HG03457 (cell line): ENCODE results near the gene NPAS2.

Experiments
- ATAC-seq: cut with Tn5 transposase; IDR thresholded peaks from one replicate; pipeline ENCODE4 v1.9.1; 2021; ENCODE audit warnings: moderate number of reproducible peaks; ENCODE audit not compliant: unreplicated experiment

The NPAS2 gene

DNA sequence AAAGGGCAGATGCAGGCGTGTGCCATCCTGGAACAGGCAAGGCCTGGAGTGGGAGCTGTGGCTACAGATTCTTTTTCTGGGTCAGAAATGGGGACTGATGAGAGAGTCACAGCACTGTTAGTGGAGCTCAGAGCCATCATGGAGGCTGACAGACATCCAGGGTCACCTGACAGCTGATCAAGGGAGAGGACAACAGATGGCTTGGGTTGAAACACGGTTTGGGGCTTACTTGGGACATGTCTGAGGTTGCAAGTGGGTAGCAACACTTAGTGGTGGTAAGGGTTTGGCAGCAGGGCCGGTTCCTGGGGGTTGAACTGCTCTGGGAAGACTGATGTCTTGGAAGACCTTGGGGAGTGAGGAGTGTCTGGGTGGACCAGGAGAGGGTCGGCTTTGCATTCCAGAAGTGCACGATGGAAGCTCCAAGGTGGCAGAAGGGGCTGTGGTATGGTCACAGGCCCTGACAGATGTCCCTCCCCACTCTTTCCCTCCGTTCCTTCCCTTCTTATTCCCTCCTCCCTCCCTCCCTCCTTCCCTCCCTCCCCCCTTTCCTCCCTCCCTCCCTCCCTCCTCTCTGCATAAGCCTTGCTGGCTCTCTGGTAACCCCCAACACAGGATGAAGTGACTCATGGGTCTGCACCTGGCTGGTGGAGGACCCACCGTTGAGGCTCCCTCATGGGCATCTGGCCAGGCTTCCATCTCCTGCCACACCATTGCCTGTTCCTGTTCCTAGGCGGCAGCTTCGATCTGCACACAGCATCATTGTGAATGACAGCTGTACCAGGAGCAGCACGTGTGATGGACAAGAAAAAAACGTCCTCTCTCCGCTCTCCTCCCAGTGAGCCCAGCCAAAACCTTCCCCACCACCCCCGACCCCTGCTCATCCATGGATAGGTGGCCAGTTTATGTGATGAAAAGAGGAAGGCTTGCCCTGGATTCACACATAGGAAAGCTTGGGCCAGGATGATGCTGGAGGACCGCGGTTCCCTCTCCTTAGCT, 118.4 kb downstream of the NPAS2 start:
- no peak for ATAC-seq

DNA sequence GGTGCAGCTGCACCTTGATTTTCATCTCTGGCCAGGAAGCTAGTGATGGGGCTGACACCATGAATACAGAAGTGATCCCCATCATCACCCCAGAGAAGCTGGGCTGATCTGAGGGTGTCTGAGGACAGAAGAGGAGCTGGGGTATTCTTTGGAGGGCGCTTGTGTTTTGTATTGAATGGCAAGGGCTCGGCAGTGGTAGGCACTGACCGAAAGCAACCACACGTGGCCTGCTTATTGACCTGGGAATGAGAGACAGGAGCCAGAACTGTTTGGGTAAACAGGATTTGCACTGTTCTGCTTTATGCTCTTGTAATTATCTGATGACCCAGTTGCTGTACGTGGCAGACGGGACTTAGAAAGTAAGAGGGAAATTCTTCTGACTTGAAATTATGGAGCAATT, 119.5 kb downstream of the NPAS2 start:
- ATAC-seq, result no peak

- ATAC-seq, result no peak
These were observed 120.3 kb downstream of the NPAS2 start for GRCh38 chr2:100940240-100940639.

- no peak for ATAC-seq
These were observed 121.1 kb downstream of the NPAS2 start for GRCh38 chr2:100940766-100941645.

DNA sequence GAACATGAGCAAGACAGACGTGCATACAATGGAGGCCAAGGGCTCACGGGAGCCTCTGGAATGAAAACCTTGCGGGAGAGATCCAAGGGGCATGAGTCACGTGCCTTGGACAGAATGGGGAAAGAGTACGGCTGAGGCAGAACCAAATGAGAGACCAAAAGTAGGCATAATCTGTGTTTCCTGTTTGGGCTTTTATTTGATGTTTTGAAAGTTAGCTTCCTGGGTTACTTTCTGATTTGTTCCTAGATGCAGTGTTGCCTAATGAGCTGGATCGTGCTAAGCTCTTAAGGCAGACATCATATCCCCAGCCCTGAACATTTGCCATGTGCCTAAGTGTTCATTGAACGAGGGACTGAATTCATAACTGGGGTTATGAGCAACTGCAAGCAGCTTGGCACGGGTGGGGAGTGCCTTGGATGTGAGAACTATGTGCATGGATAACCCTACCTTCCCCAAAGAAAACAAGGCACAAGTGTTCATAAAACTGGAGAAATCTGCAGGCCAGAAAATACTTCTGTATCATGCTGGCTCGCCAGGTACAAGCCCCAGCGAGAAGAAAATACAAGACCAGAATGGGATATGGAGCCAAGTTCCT, 121.8 kb downstream of the NPAS2 start:
- no peak for ATAC-seq

DNA sequence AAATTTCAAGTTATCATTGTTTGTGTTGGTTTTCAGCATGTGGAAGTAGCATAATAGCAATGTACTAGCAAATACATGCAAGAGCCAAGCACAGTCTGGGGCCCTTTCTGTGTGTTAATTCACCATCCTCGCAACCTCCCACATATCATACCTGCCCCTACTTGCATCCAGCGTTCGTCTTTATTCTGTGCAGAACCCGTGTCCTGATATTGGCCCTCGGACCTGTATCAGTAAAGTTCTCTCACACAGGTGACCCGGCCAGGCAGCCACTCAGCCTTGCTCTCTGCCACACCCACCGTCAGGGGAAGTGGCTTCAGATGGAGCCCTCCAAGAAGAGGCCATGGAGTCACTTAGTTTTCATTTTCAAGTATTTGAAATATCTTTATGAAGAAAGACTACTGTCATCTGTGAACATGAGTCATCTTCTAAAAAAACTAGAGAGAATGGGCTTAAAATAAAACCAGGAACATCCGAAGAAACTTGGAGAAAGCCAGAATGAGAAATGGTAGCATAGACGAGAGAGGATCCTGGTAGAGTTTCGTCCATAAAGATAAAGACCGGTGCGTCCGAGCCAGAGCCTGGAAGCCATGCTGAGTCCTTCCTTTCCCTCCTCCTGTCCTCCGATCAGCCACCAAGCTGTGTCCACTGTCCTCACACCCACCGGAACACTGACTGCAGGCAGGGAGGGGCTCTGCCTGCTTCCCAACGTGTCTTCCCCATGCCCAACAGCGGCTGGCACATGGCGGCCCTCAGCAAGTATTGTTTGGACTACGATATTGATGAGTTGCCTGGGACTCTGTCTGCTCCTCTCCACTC, 124.9 kb downstream of the NPAS2 start:
- no peak for ATAC-seq

GRCh38 chr2:100945433-100945740, 125.4 kb downstream of the NPAS2 start:
- no peak for ATAC-seq

DNA sequence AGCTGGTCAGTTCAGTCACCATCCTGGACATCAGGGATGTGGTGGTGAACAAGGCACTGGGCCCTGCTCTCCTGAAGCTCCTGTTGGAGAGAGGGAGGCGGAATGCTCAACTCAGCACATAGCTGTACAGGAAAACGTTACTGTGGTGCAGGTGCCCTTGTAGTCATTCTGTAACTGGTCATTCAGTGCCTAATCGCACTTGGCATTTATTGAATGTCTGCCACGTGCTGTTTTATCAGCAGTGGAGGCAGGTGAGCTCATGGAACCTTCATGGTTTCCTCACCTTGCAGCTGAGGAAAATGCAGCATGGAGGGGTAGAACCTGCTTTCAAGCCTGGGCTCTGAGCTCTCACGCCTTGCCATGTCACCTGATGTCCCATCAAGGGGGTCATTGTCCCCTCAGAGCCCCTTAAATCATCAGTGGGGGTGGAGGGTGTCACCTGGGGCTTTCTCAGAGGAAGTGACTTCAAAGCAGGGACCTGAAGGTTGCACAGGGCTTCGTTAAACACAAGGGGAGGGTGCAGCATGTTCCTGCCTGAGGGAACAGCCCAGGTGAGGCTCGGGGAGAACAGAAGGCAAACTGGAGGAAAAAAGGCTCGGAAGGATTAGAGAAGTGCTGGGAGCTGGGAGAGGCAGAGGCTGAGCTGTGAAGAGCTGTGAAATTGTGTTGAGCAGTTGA, 126.1 kb downstream of the NPAS2 start:
- ATAC-seq, result no peak

GRCh38 chr2:100948942-100949811, 129.2 kb downstream of the NPAS2 start:
- no peak for ATAC-seq

DNA sequence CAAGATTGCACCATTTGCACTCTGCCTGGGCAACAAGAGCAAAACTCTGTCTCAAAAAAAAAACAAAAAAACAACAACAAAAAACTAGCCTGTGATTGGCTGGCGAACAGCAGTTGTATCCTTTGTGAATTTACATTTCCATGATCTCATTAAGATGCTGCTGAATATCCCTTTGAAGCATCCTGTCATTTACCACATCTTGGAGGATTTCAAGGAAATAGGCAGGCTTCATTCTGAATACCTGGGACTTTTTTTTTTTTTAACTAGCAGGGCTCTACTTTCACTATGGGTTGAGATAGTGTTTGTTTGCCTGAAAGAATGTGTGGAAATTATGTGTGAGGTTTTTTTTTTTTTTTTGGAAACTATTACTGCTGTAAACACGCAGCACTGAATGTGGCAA, 132.6 kb downstream of the NPAS2 start:
- ATAC-seq, result no peak

DNA sequence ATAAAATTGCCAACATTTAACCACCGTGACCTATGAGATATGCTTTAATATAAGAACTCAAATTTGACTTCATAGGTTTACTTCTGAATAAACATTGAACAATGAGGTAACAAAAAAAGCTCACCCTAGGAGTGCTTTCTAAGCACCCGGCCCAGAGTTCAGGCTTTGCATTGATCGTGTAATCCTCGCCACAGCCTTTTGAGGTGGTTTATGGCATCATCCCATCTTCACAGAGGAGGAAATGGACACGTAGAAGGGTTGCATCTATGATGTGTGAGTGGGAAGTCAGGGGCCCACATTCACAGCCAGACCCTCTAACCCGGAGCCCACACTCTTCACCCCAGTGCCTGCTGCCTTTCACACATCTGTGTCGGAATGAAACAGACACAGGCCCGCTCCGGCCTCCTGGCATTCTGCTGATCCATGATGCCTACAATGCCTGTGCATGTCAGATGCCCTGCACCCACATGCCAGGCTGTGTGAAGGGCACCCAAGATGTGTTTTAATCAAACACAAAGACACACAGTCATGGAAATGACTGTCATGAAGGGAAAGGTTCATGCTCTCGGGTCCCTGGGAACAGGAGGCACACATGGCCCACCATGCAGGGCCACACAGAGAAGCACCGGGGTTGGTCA, 133.6 kb downstream of the NPAS2 start:
- no peak for ATAC-seq

- no peak for ATAC-seq
These were observed 134.1 kb downstream of the NPAS2 start for GRCh38 chr2:100954044-100954420.

GRCh38 chr2:100955226-100955625, 135.3 kb downstream of the NPAS2 start:
- no peak for ATAC-seq

- no peak for ATAC-seq
These were observed 136.1 kb downstream of the NPAS2 start for GRCh38 chr2:100956081-100956480.

DNA sequence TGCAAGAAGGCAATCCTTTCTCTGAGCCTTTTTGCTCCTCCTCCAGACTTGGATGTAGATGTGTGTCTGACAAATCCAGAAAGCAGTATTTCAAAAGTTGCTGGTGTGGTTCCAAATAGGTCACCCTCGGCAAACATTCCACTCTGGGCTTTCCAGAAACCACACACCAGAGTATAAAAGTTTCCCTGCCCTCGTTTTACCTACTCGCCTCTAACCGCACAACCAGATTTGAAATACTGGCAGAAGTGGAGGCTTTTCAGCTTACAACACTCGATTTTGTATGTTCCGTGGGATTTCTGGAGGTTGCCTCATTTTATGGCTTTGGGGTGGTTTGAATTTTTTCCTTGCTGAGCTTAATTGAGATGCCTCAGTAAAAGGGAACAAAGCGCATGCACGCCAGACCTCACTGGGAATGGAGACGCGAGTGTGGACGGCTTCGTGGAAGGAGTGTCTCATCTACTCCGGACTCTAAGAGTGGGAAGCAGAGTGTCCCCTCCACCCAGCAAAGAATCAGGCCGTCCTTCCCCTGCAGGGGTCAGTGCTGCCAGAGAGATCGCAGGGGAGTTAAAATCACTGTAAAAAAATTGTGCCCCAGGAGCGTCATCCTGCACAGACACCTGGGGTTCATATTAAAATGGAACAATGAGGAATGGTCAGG, 138.2 kb downstream of the NPAS2 start:
- no peak for ATAC-seq

DNA sequence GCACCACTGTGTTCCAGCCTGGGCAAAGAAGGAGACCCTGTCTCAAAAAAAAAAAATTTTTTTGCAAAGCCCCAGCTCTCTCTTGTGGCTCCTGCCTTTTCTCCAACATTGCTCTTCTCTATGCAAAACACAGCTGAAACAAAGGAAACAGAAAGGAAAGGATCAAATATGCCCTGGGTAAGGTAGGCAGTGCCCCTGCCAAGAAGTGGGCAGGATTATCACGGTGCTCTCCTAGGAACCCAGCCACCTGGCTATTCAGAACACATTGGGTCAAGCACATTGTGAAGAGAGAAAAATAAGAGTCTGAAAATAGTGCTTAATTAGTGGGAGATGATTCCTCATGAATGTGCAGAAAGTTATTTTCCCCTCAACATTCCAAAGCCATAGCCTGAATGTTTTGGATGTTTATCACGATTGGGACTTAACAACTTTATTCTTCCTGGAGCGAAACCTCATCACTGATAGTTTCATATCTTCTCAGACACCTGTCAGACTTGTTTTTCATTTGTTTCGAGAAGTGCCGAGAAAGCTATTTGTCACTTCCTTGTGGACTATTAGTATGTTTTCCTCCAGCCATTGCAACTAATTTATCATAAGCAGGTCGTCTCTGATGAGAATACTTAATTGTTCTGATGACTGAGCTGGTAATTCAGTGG, 139.4 kb downstream of the NPAS2 start:
- no peak for ATAC-seq

- no peak for ATAC-seq
These were observed 140.7 kb downstream of the NPAS2 start for GRCh38 chr2:100960688-100961087.
